ENCODE results near the gene CPSF3. TPM values are rescaled to one million over a fixed set of nuclear protein-coding genes. Genes with fewer than 3 reads are reported as not detected.

The CPSF3 gene
- total and polyA plus RNA-seq, 2 of the 8 experiments (the other 6 are each of a cell fraction or from before 2014, with no cell fraction given) = 44.5 to 93.3 TPM

DNA sequence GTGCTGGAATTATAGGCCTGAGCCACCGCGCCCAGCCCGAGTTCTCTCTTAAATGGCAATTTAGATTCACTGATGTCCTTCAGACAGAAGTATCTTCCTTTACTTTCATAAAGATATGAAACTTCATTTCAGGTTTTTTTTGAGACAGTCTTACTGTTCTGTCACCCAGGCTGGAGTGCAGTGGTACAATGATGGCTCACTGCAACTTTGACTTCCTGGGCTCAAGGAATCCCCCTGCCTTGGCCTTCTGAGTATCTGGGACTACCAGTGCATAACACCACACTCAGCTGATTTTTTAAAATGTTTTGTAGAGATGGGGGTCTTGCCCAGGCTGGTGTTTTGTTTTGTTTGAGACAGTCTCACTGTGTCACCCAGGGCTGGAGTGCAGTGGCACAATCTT lies 13.3 kb upstream of the CPSF3 start (continued):
- TF ChIP-seq FOSL1 (IDR thresholded peaks at IDR 0.05; ENCODE audit: insufficient read depth, low read depth, low read length) (no peak), NANOG (IDR thresholded peaks at IDR 0.05; ENCODE audit: insufficient read depth, low read depth, low read length, poor library complexity, severe bottlenecking) (no peak), ASH2L (IDR thresholded peaks at IDR 0.05; ENCODE audit: low read length) (no peak), MAX (IDR thresholded peaks at IDR 0.05) (no peak), KDM4A (IDR thresholded peaks at IDR 0.05; ENCODE audit: low read depth, low read length, severe bottlenecking) (no peak), TCF12 (IDR thresholded peaks at IDR 0.05; ENCODE audit: low read depth, low read length) (no peak), TEAD4 (IDR thresholded peaks at IDR 0.05; ENCODE audit: low read depth, low read length) (no peak), ZNF274 (IDR thresholded peaks at IDR 0.05; ENCODE audit: borderline replicate concordance, extremely low read depth, low read length) (no peak), ATF3 (IDR thresholded peaks at IDR 0.05; ENCODE audit: insufficient read depth, low read depth, low read length) (no peak)
